ENCODE measurements around the gene KLHL26. TPM values are rescaled to one million over a fixed set of nuclear protein-coding genes. Genes with fewer than 3 reads are reported as not detected.

KLHL26 gene, protein sequence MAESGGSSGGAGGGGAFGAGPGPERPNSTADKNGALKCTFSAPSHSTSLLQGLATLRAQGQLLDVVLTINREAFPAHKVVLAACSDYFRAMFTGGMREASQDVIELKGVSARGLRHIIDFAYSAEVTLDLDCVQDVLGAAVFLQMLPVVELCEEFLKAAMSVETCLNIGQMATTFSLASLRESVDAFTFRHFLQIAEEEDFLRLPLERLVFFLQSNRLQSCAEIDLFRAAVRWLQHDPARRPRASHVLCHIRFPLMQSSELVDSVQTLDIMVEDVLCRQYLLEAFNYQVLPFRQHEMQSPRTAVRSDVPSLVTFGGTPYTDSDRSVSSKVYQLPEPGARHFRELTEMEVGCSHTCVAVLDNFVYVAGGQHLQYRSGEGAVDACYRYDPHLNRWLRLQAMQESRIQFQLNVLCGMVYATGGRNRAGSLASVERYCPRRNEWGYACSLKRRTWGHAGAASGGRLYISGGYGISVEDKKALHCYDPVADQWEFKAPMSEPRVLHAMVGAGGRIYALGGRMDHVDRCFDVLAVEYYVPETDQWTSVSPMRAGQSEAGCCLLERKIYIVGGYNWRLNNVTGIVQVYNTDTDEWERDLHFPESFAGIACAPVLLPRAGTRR
- polyA plus RNA-seq (2013, experiment 1 of 2), result 3.8 TPM
- polyA plus RNA-seq (2013, experiment 2 of 2), result 4.4 TPM

DNA sequence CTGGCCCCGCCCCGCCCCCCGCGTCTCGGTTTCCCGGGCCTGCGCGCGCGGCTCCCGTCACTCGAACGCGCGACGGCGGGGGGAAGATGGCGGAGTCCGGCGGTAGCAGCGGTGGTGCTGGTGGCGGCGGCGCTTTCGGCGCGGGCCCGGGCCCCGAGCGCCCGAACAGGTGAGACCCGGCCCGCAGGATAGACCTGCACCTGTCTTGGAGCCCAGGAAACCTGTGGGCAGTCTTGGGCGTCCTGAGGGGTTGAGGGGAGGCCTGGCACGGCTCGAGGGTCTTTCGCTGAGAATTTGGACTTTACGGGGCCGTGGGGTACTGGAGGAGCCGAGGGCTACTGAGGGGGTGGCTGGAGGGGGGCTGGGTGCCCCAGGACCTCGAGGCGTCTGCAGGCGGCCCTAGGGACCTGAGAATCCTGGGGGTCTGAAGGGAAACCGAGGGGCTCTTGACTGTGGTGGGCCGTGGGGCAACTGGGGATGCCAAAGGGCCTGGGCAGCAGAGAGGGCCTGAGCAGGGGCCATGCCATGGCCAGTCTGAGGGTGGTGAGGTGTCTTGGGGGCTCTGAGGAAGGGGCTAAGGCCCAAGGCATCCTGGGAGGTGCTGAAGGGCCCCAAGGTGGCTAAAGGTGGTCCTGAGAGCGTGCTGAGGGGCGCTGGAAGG, at the start of gene KLHL26:
Gene KLHL26 (plus strand): TSS at position 60 of the 661 bp plus-strand sequence. CDS start 27 bp downstream, at position 87.
- Histone ChIP-seq H3K9me3 (replicated peaks in 1 of 2; ENCODE audit: control insufficient read depth in 2 of 2, insufficient read depth in 1 of 2, low read depth in 1 of 2, low read length in 2 of 2) (no peaks in the 10 kb centered on the region), H3K27me3 (ENCODE audit: control insufficient read depth in 3 of 3, insufficient read depth in 3 of 3, low read depth in 1 of 3, low read length in 3 of 3) (peaks cover 0 to 9% (median 0%) of the 10 kb centered on the region in 3 experiments), H2BK15ac (ENCODE audit: low read length) (peak within 1 kb of the TSS; percentile 85), H3K18ac (ENCODE audit: low read length) (peak within 1 kb of the TSS; percentile 99), H2BK120ac (ENCODE audit: low read depth, low read length) (peak within 1 kb of the TSS; percentile 47), H3K27ac (replicated peaks; ENCODE audit: low read length) (peak within 1 kb of the TSS; percentile 58), H3K23ac (ENCODE audit: low read depth, low read length, poor library complexity) (peak within 1 kb of the TSS; percentile 80), H3K4me3 (ENCODE audit: low read length in 2 of 2) (peak within 1 kb of the TSS; percentile 87 to 96), H2BK12ac (ENCODE audit: low read length) (peak within 1 kb of the TSS; percentile 73), H3K36me3 (replicated peaks in 1 of 2; ENCODE audit: control insufficient read depth in 2 of 2, insufficient read depth in 2 of 2, low read length in 2 of 2) (peaks cover 0 to 8% of the 10 kb centered on the region in 2 donors), H2BK5ac (ENCODE audit: low read length) (peak within 1 kb of the TSS; percentile 87), H3K9ac (ENCODE audit: low read depth, low read length, poor library complexity) (peak within 1 kb of the TSS; percentile 90), H3K14ac (ENCODE audit: low read length) (peak within 1 kb of the TSS; percentile 94), H3K79me1 (ENCODE audit: low read depth, low read length) (peaks cover 9% of the 10 kb centered on the region), H3K4me1 (ENCODE audit: control insufficient read depth in 2 of 2, insufficient read depth in 1 of 2, low read depth in 1 of 2, low read length in 2 of 2) (peaks cover 7 to 22% of the 10 kb centered on the region in 2 donors), H3K4ac (ENCODE audit: low read length) (peak within 1 kb of the TSS; percentile 89), H4K8ac (ENCODE audit: low read depth, low read length) (peak within 1 kb of the TSS; percentile 6), H2AK5ac (ENCODE audit: low read depth, low read length) (peak within 1 kb of the TSS; percentile 95), H2AFZ (ENCODE audit: low read length) (peak within 1 kb of the TSS; percentile 87), H3K4me2 (ENCODE audit: insufficient read depth, low read length, poor library complexity, severe bottlenecking) (peak within 1 kb of the TSS; percentile 99), H4K91ac (ENCODE audit: low read depth, low read length, poor library complexity) (no peak within 1 kb of the TSS)
- no CpG with 5 or more reads among the region's 47 CpGs for WGBS, 2 donors (ENCODE audit: extremely low coverage in 2 of 2, insufficient read length in 2 of 2, insufficient replicate concordance in 1 of 2)
- no peak for DNase-seq (ENCODE audit: low spot score)

DNA sequence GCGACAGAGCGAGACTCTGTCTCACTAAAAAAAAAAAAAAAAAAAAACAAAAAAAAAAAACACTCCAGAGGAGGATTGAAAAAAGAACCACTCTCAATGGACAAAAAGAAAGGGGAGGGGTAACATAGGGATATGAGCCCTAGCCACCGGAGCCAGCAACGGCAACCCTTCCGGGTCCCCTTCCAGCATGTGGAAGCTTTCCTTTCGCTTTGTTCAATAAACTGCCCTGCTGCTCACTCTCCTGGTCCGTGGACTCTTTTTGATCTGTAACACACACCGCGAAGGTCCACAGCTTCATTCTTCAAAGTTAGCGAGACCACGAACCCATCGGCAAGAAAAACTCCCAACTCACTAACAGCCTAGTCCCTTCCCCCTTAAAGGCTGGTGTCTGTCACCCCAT, 49.3 kb upstream of the KLHL26 start:
- Histone ChIP-seq H3K27me3 (ENCODE audit: control insufficient read depth in 3 of 3, insufficient read depth in 3 of 3, low read depth in 1 of 3, low read length in 3 of 3) (no peaks in the 10 kb centered on the region), H3K4me3 (ENCODE audit: low read length in 2 of 2) (no peak overlapping the region), H3K4ac (ENCODE audit: low read length) (no peak overlapping the region), H3K27ac (replicated peaks; ENCODE audit: low read length) (no peak overlapping the region), H2AFZ (ENCODE audit: low read length) (peak overlapping the region; percentile 98), H3K14ac (ENCODE audit: low read length) (no peak overlapping the region), H3K36me3 (replicated peaks in 1 of 2; ENCODE audit: control insufficient read depth in 2 of 2, insufficient read depth in 2 of 2, low read length in 2 of 2) (peaks cover 3 to 13% of the 10 kb centered on the region in 2 donors), H4K91ac (ENCODE audit: low read depth, low read length, poor library complexity) (no peak overlapping the region), H2BK120ac (ENCODE audit: low read depth, low read length) (no peak overlapping the region), H2BK15ac (ENCODE audit: low read length) (peak overlapping the region; percentile 54), H3K4me1 (ENCODE audit: control insufficient read depth in 2 of 2, insufficient read depth in 1 of 2, low read depth in 1 of 2, low read length in 2 of 2) (peaks cover 5 to 9% of the 10 kb centered on the region in 2 donors), H3K79me1 (ENCODE audit: low read depth, low read length) (peaks cover 2% of the 10 kb centered on the region), H4K8ac (ENCODE audit: low read depth, low read length) (no peak overlapping the region), H3K9ac (ENCODE audit: low read depth, low read length, poor library complexity) (no peak overlapping the region), H3K18ac (ENCODE audit: low read length) (peak overlapping the region; percentile 2), H2BK12ac (ENCODE audit: low read length) (no peak overlapping the region), H3K4me2 (ENCODE audit: insufficient read depth, low read length, poor library complexity, severe bottlenecking) (no peak overlapping the region), H3K23ac (ENCODE audit: low read depth, low read length, poor library complexity) (no peak overlapping the region), H3K9me3 (replicated peaks in 1 of 2; ENCODE audit: control insufficient read depth in 2 of 2, insufficient read depth in 1 of 2, low read depth in 1 of 2, low read length in 2 of 2) (no peaks in the 10 kb centered on the region), H2BK5ac (ENCODE audit: low read length) (peak overlapping the region; percentile 71), H2AK5ac (ENCODE audit: low read depth, low read length) (peak overlapping the region; percentile 3)
- WGBS, 2 donors (ENCODE audit: extremely low coverage in 2 of 2, insufficient read length in 2 of 2, insufficient replicate concordance in 1 of 2), result no CpG with 5 or more reads among the region's 12 CpGs
- no peak for DNase-seq (ENCODE audit: low spot score)

DNA sequence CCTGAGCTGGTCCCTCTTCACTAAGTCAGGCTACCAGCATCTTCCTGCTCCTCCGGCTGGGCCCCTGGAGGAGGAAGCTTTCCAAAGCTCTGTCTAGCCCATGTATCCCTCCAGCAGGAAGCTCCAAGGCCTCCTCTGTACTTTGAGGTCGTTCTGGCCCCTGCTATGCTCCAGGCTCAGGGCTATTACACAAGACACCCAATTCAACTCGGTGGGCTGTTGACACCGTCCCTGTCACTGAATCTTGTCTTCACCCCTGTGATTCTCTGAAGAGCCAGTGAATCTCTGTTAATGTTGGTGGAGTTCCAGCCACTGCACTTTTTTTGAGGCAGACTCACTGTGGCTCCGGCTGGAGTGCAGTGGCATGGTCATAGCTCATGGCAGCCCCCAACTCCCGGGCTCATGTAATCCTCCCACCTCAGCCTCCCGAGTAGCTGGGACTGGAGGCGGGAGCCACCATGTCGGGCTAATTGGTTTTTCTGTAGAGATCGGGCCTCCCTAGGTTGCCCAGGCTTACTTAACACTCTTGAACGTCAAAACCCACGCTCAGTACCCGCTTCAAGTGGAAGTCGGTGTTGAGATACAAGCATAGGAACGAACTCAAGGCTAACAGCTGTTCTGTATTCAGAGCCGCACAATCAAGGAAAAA, 48.7 kb upstream of the KLHL26 start:
- Histone ChIP-seq H2AFZ (ENCODE audit: low read length) (peak overlapping the region; percentile 98), H3K27me3 (ENCODE audit: control insufficient read depth in 3 of 3, insufficient read depth in 3 of 3, low read depth in 1 of 3, low read length in 3 of 3) (no peaks in the 10 kb centered on the region), H3K4me1 (ENCODE audit: control insufficient read depth in 2 of 2, insufficient read depth in 1 of 2, low read depth in 1 of 2, low read length in 2 of 2) (peaks cover 5 to 9% of the 10 kb centered on the region in 2 donors), H4K8ac (ENCODE audit: low read depth, low read length) (no peak overlapping the region), H3K4ac (ENCODE audit: low read length) (no peak overlapping the region), H2BK5ac (ENCODE audit: low read length) (peak overlapping the region; percentile 71), H3K79me1 (ENCODE audit: low read depth, low read length) (peaks cover 2% of the 10 kb centered on the region), H3K14ac (ENCODE audit: low read length) (peak overlapping the region; percentile 1), H3K4me2 (ENCODE audit: insufficient read depth, low read length, poor library complexity, severe bottlenecking) (peak overlapping the region; percentile 99), H2BK15ac (ENCODE audit: low read length) (peak overlapping the region; percentile 54), H3K23ac (ENCODE audit: low read depth, low read length, poor library complexity) (peak overlapping the region; percentile 100), H3K36me3 (replicated peaks in 1 of 2; ENCODE audit: control insufficient read depth in 2 of 2, insufficient read depth in 2 of 2, low read length in 2 of 2) (peaks cover 3 to 13% of the 10 kb centered on the region in 2 donors), H2AK5ac (ENCODE audit: low read depth, low read length) (peak overlapping the region; percentile 25), H2BK12ac (ENCODE audit: low read length) (no peak overlapping the region), H3K4me3 (ENCODE audit: low read length in 2 of 2) (peak overlapping the region; percentile 84 to 92), H4K91ac (ENCODE audit: low read depth, low read length, poor library complexity) (no peak overlapping the region), H3K27ac (replicated peaks; ENCODE audit: low read length) (peak overlapping the region; percentile 24), H3K9ac (ENCODE audit: low read depth, low read length, poor library complexity) (peak overlapping the region; percentile 24), H3K9me3 (replicated peaks in 1 of 2; ENCODE audit: control insufficient read depth in 2 of 2, insufficient read depth in 1 of 2, low read depth in 1 of 2, low read length in 2 of 2) (no peaks in the 10 kb centered on the region), H2BK120ac (ENCODE audit: low read depth, low read length) (no peak overlapping the region), H3K18ac (ENCODE audit: low read length) (peak overlapping the region; percentile 20)
- no CpG with 5 or more reads among the region's 16 CpGs for WGBS, 2 donors (ENCODE audit: extremely low coverage in 2 of 2, insufficient read length in 2 of 2, insufficient replicate concordance in 1 of 2)
- DNase-seq (ENCODE audit: low spot score), result no peak

Data from neuronal stem cell (in vitro differentiated cells).